ENCODE results near the gene CD160.
"Not testable (repeated sequence)": the region's sequence is repeated elsewhere in the genome, so short reads cannot be mapped to it uniquely, and the experiment has no call there.

DNA sequence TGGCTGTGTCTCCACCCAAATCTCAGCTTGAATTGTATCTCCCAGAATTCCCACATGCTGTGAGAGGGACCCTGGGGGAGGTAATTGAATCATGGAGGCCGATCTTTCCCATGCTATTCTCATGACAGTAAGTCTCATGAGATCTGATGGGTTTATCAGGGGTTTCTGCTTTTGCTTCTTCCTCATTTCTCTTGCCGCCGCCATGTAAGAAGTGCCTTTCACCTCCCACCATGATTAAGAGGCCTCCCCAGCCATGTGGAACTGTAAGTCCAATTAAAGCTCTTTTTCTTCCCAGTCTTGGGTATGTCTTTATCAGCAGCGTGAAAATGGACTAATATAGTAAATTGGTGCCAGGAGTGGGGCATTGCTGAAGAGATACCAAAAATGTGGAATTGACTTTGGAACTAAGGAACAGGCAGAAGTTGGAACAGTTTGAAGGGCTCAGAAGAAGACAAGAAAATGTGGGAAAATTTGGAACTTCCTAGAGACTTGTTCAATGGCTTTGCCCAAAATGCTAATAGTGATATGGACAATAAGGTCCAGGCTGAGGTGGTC is 41.2 kb downstream of the CD160 start:
- not testable (repeated sequence) for TF ChIP-seq CTCF, POLR2A, POLR2AphosphoS5 (IDR thresholded peaks at IDR 0.05)
